ENCODE measurements around the gene ARHGEF4. TPM values are rescaled to one million over a fixed set of nuclear protein-coding genes. Genes with fewer than 3 reads are reported as not detected.

The ARHGEF4 gene
- total RNA-seq, 1 donor from 2014 or later = 74.8 TPM

DNA sequence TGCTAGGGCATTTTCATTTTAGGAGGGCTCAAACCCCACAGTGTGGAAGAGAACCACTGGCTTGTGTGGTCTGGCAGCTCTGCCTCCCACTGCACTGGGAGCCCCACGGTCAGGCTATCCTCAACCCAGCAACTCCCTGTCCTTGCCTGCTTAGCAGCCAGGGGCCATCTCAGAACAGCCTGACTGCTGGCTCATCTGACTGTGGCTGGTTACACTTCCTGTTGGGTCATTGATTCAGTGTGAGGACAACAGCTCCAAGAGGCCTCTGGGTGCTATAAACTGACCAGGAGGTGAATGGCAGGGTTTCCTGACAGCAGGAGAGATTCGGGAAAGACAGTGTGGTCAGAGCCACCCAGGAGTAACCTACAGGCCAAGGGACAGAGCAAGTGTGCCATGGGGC is 41.3 kb upstream of the ARHGEF4 start:
- no peak for TF ChIP-seq CTCF (IDR thresholded peaks at IDR 0.05; ENCODE audit: insufficient read depth, low read length, severe bottlenecking)
- DNase-seq (ENCODE audit: low read depth) = peak; percentile 22
- no peaks in the 10 kb centered on the region for H3K36me3 ChIP-seq (ENCODE audit: control insufficient read depth, insufficient read depth, low read length)
- FAIRE-seq = no peak
- H3K4me3 ChIP-seq (ENCODE audit: low read depth, low read length) = no peak overlapping the region
- H3K27me3 ChIP-seq (ENCODE audit: control insufficient read depth, insufficient read depth, low read length) = no peaks in the 10 kb centered on the region

GRCh38 chr2:130796290-130796689 is 40.4 kb upstream of the ARHGEF4 start:
- Histone ChIP-seq H3K27me3 (ENCODE audit: control insufficient read depth, insufficient read depth, low read length) (no peaks in the 10 kb centered on the region), H3K4me3 (ENCODE audit: low read depth, low read length) (no peak overlapping the region), H3K36me3 (ENCODE audit: control insufficient read depth, insufficient read depth, low read length) (no peaks in the 10 kb centered on the region)
- TF ChIP-seq CTCF (IDR thresholded peaks at IDR 0.05; ENCODE audit: insufficient read depth, low read length, severe bottlenecking) = no peak
- DNase-seq (ENCODE audit: low read depth) (peak; percentile 41), FAIRE-seq (no peak)

- FAIRE-seq = no peak
These were observed 39.0 kb upstream of the ARHGEF4 start for GRCh38 chr2:130797493-130798435.

GRCh38 chr2:130798472-130799218 is 38.1 kb upstream of the ARHGEF4 start:
- DNase-seq (ENCODE audit: low read depth) (peak; percentile 26), FAIRE-seq (no peak)
- TF ChIP-seq CTCF (IDR thresholded peaks at IDR 0.05; ENCODE audit: insufficient read depth, low read length, severe bottlenecking) = no peak
- H3K27me3 ChIP-seq (ENCODE audit: control insufficient read depth, insufficient read depth, low read length) = no peaks in the 10 kb centered on the region
- peak overlapping the region; percentile 73 for H3K4me3 ChIP-seq (ENCODE audit: low read depth, low read length)
- no peaks in the 10 kb centered on the region for H3K36me3 ChIP-seq (ENCODE audit: control insufficient read depth, insufficient read depth, low read length)

More at GRCh38 chr2:130797493-130798435, 39.0 kb upstream of the ARHGEF4 start:
- Histone ChIP-seq H3K4me3 (ENCODE audit: low read depth, low read length) (peak overlapping the region; percentile 73), H3K36me3 (ENCODE audit: control insufficient read depth, insufficient read depth, low read length) (no peaks in the 10 kb centered on the region), H3K27me3 (ENCODE audit: control insufficient read depth, insufficient read depth, low read length) (no peaks in the 10 kb centered on the region)
- TF ChIP-seq CTCF (IDR thresholded peaks at IDR 0.05; ENCODE audit: insufficient read depth, low read length, severe bottlenecking) = peak; percentile 94
- peak; percentile 59 for DNase-seq (ENCODE audit: low read depth)

GRCh38 chr2:130799295-130799694 is 37.4 kb upstream of the ARHGEF4 start:
- DNase-seq (ENCODE audit: low read depth) (no peak), FAIRE-seq (no peak)
- Histone ChIP-seq H3K27me3 (ENCODE audit: control insufficient read depth, insufficient read depth, low read length) (no peaks in the 10 kb centered on the region), H3K36me3 (ENCODE audit: control insufficient read depth, insufficient read depth, low read length) (no peaks in the 10 kb centered on the region), H3K4me3 (ENCODE audit: low read depth, low read length) (no peak overlapping the region)
- TF ChIP-seq CTCF (IDR thresholded peaks at IDR 0.05; ENCODE audit: insufficient read depth, low read length, severe bottlenecking) = no peak
